Natural killer cell (primary cell): ENCODE data around the gene RPS8. TPM values are rescaled to one million over a fixed set of nuclear protein-coding genes. Genes with fewer than 3 reads are reported as not detected.

Experiments
- ATAC-seq, 3 donors: fragments of 150-1000 bp in 2 of 3; fragments of 200-7000 bp in 1 of 3; cut with Tn5 transposase; 1 replicate in 1 of 3; 2 replicates in 2 of 3; pipeline ENCODE4 v1.10.0; 2021; ENCODE audit warnings: mild to moderate bottlenecking in 2 of 3, moderate library complexity in 2 of 3
- DNase-seq, 2 donors: peaks; one replicate each; pipeline versions ENCODE4 v3.0.0 to v3.0.0-alpha.2; 2013 to 2021; ENCODE audit warnings: mixed read lengths in 1 of 2
- H3K27ac ChIP-seq: one replicate; pipeline ENCODE4 v1.5.1; 2013; ENCODE audit warnings: mild to moderate bottlenecking, low read length
- H3K27me3 ChIP-seq: one replicate; pipeline ENCODE4 v1.6.1; 2013; ENCODE audit warnings: low read length; ENCODE audit not compliant: control insufficient read depth, insufficient read depth
- H3K36me3 ChIP-seq: one replicate; pipeline ENCODE4 v1.6.1; 2013; ENCODE audit warnings: low read length; ENCODE audit not compliant: control insufficient read depth, insufficient read depth
- H3K4me1 ChIP-seq: one replicate; pipeline ENCODE4 v1.6.1; 2013; ENCODE audit warnings: low read length; ENCODE audit not compliant: control insufficient read depth, insufficient read depth
- H3K4me3 ChIP-seq: one replicate; pipeline ENCODE4 v1.5.1; 2013; ENCODE audit warnings: low read length
- H3K9me3 ChIP-seq: one replicate; pipeline ENCODE4 v1.6.1; 2013; ENCODE audit warnings: low read length; ENCODE audit not compliant: control insufficient read depth, insufficient read depth
- H3K27ac Mint-ChIP-seq, 2 donors: one replicate each; pipeline ENCODE4 v1.8.0; 2022; ENCODE audit warnings: mild to moderate bottlenecking in 2 of 2, mixed read lengths in 2 of 2, moderate library complexity in 1 of 2
- H3K27me3 Mint-ChIP-seq, 2 donors: one replicate each; pipeline ENCODE4 v1.8.0; 2022; ENCODE audit warnings: low read depth in 2 of 2, mixed read lengths in 2 of 2
- H3K36me3 Mint-ChIP-seq: one replicate; pipeline ENCODE4 v1.8.0; 2022; ENCODE audit warnings: mixed read lengths
- H3K4me1 Mint-ChIP-seq, 2 donors: one replicate each; pipeline ENCODE4 v1.8.0; 2022; ENCODE audit warnings: mixed read lengths in 2 of 2
- H3K4me3 Mint-ChIP-seq: one replicate; pipeline ENCODE4 v1.8.0; 2022; ENCODE audit warnings: mild to moderate bottlenecking, moderate library complexity, mixed read lengths
- H3K9me3 Mint-ChIP-seq, 2 donors: one replicate each; pipeline ENCODE4 v1.8.0; 2022; ENCODE audit warnings: mixed read lengths in 2 of 2
- WGBS: methylation state at CpG from one replicate; pipeline ENCODE4 v1.1.7; 2013; ENCODE audit warnings: missing lambda C conversion rate; ENCODE audit not compliant: insufficient coverage; 5-methylcytosine and 5-hydroxymethylcytosine counted together
- intact Hi-C: fragments of 100-400 bp; cut with micrococcal nuclease; formaldehyde crosslinking; loops from one replicate; pipeline ENCODE4 v1.14.2; 2022
- total RNA-seq, 4 donors: library from RNA; stranded (reverse); fragments of 120-200 nt in 1 of 4; gene quantifications; one replicate each; pipeline versions ENCODE4 v1.2.3 to v1.2.4, GENCODE V29; 2013 to 2022
- TF ChIP-seq, protein P1 (sequence below): fragments of 200-600 bp; IDR thresholded peaks from one replicate; pipeline ENCODE4 v1.8.0; 2022; ENCODE audit warnings: antibody characterized with exemption

The RPS8 gene
- total RNA-seq, 3 donors from 2014 or later (not counting 1 experiment from before 2014, with no cell fraction given): 848 to 1,092 (median 1,009) TPM

DNA sequence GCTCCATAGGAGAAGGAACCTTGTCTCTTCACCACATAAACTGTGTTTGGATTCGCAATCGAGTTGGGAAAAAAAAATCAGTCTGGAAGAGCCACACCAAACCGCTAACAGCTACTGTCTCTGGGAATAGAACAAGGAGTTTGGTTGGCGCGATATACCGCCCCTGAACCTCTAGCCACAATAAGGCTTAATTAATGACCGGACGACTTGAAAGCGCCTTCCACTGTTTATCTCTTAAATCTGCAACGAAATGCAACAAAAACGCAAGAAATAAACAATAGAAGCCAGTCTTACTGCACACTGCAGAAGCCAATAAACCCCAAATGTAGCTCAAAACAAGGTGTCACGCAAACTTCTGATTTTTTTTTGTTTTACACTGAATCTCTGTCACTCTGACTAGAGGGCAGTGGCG, 43.9 kb downstream of the RPS8 start:
- no peaks in the 10 kb centered on the region for H3K27me3 Mint-ChIP-seq
- intact Hi-C loops: loop anchor here (1.0 to 2.0 kb wide), 3 partner anchors 18 to 88 kb away; partner anchors contain the start of genes PLK3 and RNU5D-1
- peaks cover 36 to 47% of the 10 kb centered on the region in 2 donors for H3K4me1 Mint-ChIP-seq
- Histone ChIP-seq H3K36me3 (no peaks in the 10 kb centered on the region), H3K4me3 (peak overlapping the region; percentile 76), H3K27ac (peak overlapping the region; percentile 100), H3K9me3 (no peaks in the 10 kb centered on the region), H3K27me3 (no peaks in the 10 kb centered on the region), H3K4me1 (peaks cover 35% of the 10 kb centered on the region)
- H3K9me3 Mint-ChIP-seq: no peaks in the 10 kb centered on the region
- peak overlapping the region; percentile 94 for H3K4me3 Mint-ChIP-seq
- ATAC-seq (no peak), DNase-seq (no peak)
- TF ChIP-seq, protein P1, sequence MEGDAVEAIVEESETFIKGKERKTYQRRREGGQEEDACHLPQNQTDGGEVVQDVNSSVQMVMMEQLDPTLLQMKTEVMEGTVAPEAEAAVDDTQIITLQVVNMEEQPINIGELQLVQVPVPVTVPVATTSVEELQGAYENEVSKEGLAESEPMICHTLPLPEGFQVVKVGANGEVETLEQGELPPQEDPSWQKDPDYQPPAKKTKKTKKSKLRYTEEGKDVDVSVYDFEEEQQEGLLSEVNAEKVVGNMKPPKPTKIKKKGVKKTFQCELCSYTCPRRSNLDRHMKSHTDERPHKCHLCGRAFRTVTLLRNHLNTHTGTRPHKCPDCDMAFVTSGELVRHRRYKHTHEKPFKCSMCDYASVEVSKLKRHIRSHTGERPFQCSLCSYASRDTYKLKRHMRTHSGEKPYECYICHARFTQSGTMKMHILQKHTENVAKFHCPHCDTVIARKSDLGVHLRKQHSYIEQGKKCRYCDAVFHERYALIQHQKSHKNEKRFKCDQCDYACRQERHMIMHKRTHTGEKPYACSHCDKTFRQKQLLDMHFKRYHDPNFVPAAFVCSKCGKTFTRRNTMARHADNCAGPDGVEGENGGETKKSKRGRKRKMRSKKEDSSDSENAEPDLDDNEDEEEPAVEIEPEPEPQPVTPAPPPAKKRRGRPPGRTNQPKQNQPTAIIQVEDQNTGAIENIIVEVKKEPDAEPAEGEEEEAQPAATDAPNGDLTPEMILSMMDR: no peak
- H3K36me3 Mint-ChIP-seq: no peaks in the 10 kb centered on the region
- H3K27ac Mint-ChIP-seq: peak overlapping the region; percentile 99 to 100
- 0% methylated on average over 13 of the region's 13 CpGs for WGBS

DNA sequence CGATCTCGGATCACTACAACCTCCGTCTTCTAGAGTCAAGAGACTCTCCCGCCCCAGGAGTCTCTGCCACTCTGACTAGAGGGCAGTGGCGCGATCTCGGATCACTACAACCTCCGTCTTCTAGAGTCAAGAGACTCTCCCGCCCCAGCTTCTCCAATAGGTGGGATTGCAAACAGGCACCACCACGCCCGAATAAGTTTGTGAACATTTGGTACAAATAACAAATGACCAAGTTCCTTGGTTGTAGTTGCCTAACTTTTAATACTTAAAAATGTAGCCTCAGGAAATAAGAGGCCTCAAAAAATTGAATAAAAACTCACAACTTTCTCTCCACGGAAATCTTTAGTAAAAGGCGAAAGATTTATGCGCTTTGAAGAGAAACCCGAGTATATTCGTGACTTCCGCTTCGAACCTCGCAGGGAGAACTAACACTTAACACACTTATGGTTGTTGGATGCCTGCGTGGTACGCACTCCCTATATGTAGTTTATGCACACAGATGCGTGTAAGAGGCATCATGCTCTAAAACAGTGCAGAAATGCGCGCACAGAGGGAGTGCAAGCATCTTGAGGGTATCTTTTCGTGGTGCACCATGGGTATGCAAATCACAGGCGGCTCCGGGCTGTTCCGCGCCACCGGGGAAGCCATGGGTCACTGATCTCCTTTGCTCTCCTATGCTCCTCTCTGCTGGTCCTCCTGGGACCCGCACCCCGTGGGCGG, 44.4 kb downstream of the RPS8 start:
- intact Hi-C loops: loop anchor here (1.0 to 2.0 kb wide), 3 partner anchors 19 to 89 kb away; partner anchors contain the start of genes PLK3 and RNU5D-1
- under 1% methylated on average over 33 of the region's 33 CpGs for WGBS
- Mint-ChIP-seq H3K4me3 (peak overlapping the region; percentile 94), H3K4me1 (peaks cover 33 to 44% of the 10 kb centered on the region in 2 donors), H3K36me3 (no peaks in the 10 kb centered on the region), H3K27ac (peak overlapping the region; percentile 99 to 100), H3K27me3 (no peaks in the 10 kb centered on the region), H3K9me3 (no peaks in the 10 kb centered on the region)
- Histone ChIP-seq H3K4me1 (peaks cover 30% of the 10 kb centered on the region), H3K4me3 (peak overlapping the region; percentile 76), H3K27ac (peak overlapping the region; percentile 100), H3K27me3 (no peaks in the 10 kb centered on the region), H3K36me3 (no peaks in the 10 kb centered on the region), H3K9me3 (no peaks in the 10 kb centered on the region)
- ATAC-seq (peak; percentile 79 to 91 (median 81)), DNase-seq (peak; percentile 83 to 91)
- TF ChIP-seq, protein P1: no peak

DNA sequence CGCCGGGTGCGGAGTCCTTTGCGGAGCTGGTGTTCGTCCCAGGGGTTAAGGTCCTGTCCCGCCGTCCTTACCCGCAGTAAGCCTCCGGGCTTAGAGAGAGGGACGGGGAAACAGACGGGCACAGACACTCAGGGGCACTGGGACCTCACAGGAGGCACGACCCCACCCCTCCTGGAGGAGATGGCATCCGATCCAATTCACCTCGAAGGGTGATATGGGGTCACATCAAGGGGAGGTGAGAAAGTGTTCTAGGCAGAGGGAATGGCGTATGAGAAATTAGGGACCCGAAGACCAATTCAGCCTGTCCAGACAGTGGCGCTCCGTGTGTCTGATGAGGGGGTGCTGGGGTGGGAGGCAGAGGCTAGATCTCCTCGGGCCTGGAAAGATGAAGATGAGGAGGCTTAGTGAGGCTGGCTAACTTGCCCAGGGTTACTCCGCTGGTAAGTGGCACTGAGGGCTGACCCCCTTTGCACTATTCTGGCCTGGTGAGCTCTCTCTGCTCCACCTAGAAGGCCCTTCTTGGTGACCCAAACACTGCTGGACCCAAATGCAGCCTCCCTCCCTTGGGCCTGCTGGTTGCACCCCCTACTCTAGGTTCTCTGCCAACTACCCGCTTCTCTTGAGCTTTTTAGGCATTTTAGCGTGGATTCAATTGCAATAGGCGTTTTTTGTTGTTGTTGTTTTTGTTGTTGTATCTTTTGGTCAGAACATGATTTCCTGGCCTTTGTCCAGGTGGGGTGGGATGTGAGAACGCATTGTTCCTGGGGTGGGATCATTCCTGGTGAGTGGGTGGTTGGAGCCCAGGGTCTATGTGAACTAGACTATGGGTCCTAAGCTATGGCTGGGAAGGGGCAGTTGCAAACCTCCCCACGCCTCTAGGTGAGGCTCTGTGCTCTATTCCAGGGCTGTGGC, 45.2 kb downstream of the RPS8 start:
- Histone ChIP-seq H3K27me3 (no peaks in the 10 kb centered on the region), H3K27ac (peak overlapping the region; percentile 100), H3K4me1 (peaks cover 30% of the 10 kb centered on the region), H3K9me3 (no peaks in the 10 kb centered on the region), H3K36me3 (no peaks in the 10 kb centered on the region), H3K4me3 (peak overlapping the region; percentile 76)
- no peak for DNase-seq
- WGBS: 24% methylated on average over 25 of the region's 25 CpGs
- peaks cover 26 to 38% of the 10 kb centered on the region in 2 donors for H3K4me1 Mint-ChIP-seq
- H3K27ac Mint-ChIP-seq: peak overlapping the region; percentile 99 to 100
- no peak for ATAC-seq
- TF ChIP-seq, protein P1: no peak
- H3K36me3 Mint-ChIP-seq: no peaks in the 10 kb centered on the region
- H3K4me3 Mint-ChIP-seq: peak overlapping the region; percentile 94
- intact Hi-C loops: no loop called here
- no peaks in the 10 kb centered on the region for H3K27me3 Mint-ChIP-seq
- H3K9me3 Mint-ChIP-seq: no peaks in the 10 kb centered on the region
